Measurements from ENCODE around the gene SLC26A8.

The SLC26A8 gene

DNA sequence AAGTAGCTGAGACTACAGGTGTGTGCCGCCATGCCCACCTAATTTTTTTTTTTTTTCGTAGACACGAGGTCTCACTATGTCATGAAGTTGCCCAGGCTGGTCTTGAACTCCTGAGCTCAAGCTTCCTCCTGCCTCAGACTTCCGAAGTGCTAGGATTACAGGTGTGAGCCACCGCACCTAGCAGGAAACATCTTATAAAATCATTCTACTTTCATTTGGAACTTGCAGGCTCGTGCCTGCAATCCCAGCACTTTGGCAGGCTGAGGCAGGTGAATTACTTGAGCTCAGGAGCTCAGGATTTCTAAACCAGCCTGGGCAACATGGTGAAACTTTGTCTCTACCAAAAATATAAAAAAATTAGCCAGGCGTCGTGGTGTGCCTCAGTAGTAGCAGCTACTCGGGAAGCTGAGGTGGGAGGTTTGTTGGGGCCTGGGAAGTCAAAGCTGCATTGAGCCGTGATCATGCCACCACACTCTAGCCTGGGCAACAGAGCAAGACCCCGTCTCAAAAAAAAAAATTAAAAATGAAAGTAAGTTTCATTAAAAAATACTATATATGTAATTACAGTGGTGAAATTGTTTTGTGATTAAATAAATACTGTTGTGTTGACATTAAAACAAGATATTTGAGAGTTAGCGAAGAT is 18.3 kb upstream of the SLC26A8 start:
- TF ChIP-seq, protein P1, sequence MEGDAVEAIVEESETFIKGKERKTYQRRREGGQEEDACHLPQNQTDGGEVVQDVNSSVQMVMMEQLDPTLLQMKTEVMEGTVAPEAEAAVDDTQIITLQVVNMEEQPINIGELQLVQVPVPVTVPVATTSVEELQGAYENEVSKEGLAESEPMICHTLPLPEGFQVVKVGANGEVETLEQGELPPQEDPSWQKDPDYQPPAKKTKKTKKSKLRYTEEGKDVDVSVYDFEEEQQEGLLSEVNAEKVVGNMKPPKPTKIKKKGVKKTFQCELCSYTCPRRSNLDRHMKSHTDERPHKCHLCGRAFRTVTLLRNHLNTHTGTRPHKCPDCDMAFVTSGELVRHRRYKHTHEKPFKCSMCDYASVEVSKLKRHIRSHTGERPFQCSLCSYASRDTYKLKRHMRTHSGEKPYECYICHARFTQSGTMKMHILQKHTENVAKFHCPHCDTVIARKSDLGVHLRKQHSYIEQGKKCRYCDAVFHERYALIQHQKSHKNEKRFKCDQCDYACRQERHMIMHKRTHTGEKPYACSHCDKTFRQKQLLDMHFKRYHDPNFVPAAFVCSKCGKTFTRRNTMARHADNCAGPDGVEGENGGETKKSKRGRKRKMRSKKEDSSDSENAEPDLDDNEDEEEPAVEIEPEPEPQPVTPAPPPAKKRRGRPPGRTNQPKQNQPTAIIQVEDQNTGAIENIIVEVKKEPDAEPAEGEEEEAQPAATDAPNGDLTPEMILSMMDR (IDR thresholded peaks at IDR 0.05; ENCODE audit: control insufficient read depth, insufficient read depth, low read depth, low read length, missing control alignments) = no peak
- DNase-seq (ENCODE audit: low read depth) = no peak
- H3K4me3 ChIP-seq (ENCODE audit: control insufficient read depth, low read depth, low read length) = no peak overlapping the region

DNA sequence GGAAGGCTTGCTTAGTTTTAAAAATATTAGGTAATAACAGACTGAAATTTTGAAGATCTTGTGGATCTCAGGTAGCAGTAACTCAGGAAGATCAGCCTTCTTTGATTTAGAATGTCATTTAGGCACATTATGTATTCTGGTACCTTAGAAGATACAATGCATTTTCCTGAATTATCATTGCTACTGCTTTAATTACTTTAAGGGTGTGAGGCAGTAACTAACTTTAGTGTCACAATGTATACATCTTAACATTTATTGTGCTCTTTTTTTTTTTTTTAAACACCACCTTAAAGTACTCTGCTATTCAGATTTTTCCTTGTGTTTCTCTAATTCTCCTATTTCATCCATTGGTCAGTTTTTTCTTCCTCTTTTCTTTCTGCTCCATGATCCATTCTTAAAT is 16.5 kb upstream of the SLC26A8 start:
- TF ChIP-seq, protein P1 (IDR thresholded peaks at IDR 0.05; ENCODE audit: control insufficient read depth, insufficient read depth, low read depth, low read length, missing control alignments) = no peak
- DNase-seq (ENCODE audit: low read depth) = no peak
- no peak overlapping the region for H3K4me3 ChIP-seq (ENCODE audit: control insufficient read depth, low read depth, low read length)

DNA sequence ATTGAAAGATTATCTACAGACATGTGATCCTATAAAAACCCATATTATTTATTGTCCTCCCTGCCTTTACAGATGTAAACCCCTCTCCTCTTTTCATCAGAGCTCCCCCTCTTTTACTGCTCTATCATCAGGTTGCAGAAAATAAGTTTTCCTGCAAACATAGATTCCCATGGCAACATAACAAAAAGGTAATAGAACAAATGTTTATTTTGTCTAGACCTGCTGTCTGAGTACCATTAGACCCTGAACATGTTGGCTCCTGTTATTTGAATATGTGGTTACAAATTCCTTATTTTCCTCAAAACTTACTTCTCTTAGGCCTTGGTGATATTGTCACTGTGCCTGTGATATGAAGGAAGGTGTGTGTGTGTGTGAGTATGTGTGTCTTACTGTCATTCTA is 14.7 kb upstream of the SLC26A8 start:
- DNase-seq (ENCODE audit: low read depth) = no peak
- TF ChIP-seq, protein P1 (IDR thresholded peaks at IDR 0.05; ENCODE audit: control insufficient read depth, insufficient read depth, low read depth, low read length, missing control alignments) = no peak
- H3K4me3 ChIP-seq (ENCODE audit: control insufficient read depth, low read depth, low read length) = no peak overlapping the region

DNA sequence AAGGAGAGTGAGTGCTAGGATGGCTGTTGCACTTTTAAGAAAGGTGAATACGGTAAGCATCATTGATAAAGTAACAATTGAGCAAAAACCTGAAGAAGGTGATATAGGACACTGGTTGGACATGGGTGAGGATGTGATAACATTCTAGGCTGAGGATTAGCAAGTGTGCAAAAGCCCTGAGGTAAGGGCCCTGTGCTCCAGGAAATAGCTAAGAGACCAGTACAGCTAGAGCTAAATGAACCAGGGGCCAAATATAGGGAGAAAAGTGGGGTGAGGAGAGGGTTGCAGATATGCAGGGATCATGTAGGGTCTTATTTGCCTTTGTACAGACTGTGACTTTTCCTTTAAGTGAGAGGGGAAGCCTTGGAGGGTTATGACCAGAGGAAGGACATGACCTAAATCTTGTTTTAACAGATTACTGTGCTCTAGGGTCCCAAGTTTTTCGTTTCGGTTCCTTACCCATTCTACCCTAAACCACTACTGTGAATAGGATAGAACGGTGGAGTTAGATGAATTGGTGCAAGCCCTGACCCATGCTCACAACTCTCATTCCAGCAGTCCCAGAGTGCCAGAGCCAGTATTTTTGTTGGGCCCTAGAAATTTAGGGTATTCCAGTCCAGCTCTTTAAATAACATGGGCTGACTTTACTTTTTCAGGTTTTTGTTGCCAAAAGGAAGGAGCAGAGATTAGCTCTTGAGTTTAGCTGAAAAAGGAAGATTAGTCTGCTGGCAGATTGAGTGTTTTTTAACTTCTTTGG is 13.9 kb upstream of the SLC26A8 start:
- no peak overlapping the region for H3K4me3 ChIP-seq (ENCODE audit: control insufficient read depth, low read depth, low read length)
- DNase-seq (ENCODE audit: low read depth) = no peak
- TF ChIP-seq, protein P1 (IDR thresholded peaks at IDR 0.05; ENCODE audit: control insufficient read depth, insufficient read depth, low read depth, low read length, missing control alignments) = no peak

DNA sequence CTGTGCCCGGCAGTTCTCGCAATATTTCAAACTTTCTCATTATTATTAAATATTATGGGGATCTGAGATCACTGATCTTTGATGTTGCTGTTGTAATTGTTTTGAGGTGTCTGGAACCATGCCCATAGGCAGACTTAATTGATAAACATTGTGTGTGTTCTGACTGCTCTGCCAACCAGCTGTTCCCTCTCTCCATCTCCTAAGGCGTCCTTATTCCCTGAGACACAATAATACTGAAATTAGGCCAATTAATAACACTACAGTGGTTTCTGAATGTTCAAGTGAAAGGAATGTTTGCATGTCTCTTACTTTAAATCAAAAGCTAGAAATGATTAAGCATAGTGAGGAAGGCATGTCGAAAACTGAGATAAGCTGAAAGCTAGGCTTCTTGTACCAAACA is 10.8 kb upstream of the SLC26A8 start:
- TF ChIP-seq, protein P1 (IDR thresholded peaks at IDR 0.05; ENCODE audit: control insufficient read depth, insufficient read depth, low read depth, low read length, missing control alignments) = no peak
- no peak for DNase-seq (ENCODE audit: low read depth)
- no peak overlapping the region for H3K4me3 ChIP-seq (ENCODE audit: control insufficient read depth, low read depth, low read length)

DNA sequence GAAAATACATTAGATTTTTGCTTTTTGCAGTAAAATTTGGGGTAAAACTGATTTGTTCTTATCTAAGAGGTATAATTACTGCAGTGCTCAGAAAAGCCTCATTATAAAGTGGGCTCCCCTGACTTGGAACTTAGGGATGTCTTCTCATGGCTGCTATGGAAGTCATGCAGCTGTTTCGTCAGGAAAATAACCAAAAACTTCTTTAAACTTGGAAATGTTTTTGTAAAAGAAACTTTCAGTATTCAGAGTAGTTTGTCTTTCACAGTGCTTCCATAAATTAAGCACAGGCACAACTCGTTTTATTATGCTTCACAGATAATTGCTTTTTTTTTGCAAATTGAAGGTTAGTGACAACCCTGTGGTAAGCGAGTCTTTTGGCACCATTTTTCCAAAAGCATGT is 10.0 kb upstream of the SLC26A8 start:
- TF ChIP-seq, protein P1 (IDR thresholded peaks at IDR 0.05; ENCODE audit: control insufficient read depth, insufficient read depth, low read depth, low read length, missing control alignments) = no peak
- H3K4me3 ChIP-seq (ENCODE audit: control insufficient read depth, low read depth, low read length) = no peak overlapping the region

More for the DNA sequence above, 10.0 kb upstream of the SLC26A8 start:
- no peak for DNase-seq (ENCODE audit: low read depth)

All from AG09309 (cell line).